Gastrocnemius medialis (tissue), 4 donors: ENCODE measurements around the gene CFAP100.

Experiments used
- POLR2A ChIP-seq, 2 donors: fragments of 450-650 bp; IDR thresholded peaks; one replicate each; pipeline ENCODE4 v1.6.1; 2017; ENCODE audit warnings: antibody characterized with exemption in 2 of 2, mild to moderate bottlenecking in 2 of 2, moderate library complexity in 2 of 2
- TF ChIP-seq, protein P1 (sequence below), 5 experiments: fragments of 450-650 bp in 3 of 5; fragments of 200-600 bp in 2 of 5; sonication (generic) in 2 of 5; IDR thresholded peaks in 4 of 5; conservative IDR thresholded peaks in 1 of 5; 1 replicate in 4 of 5; 2 replicates in 1 of 5; pipeline ENCODE4 v1.5.1; 2016 to 2019; ENCODE audit warnings: antibody characterized with exemption in 5 of 5, mild to moderate bottlenecking in 3 of 5, moderate library complexity in 3 of 5

DNA sequence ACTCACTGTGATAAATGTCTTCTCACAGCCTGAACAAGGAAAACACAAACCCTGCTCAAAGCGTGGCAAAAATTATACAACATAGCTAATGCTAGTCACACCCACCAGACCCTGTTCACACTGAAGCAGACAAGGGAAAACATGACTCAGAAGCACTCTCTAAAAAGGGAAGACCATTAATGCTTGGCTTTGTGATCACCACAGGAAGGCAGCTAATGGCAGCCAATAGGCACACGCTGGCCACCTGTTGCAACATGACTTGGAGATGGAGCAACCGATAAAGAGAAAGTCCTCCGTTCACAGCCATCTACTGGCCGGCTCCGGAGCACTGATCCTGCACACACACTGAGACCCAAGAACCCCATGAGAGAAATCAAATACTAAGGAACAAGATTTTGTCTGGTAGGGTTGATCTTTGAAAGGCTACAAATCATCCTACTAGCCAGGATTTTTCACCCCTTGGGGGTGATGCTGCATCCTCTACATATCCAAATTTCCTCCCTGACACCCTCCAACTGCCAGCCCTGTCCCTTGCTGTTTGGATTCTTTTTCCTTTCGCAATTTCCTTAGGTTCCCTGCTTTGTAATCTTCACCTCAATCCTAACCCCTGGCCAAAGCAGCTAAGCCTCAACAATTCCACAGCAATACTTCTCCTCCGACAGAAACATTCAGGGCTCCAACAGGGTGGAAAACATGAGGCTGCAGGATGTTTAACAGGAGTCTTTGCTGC, 77.7 kb downstream of the CFAP100 start:
- TF ChIP-seq POLR2A (IDR thresholded peaks at IDR 0.05) = peak; percentile 74 to 86
- TF ChIP-seq, protein P1, sequence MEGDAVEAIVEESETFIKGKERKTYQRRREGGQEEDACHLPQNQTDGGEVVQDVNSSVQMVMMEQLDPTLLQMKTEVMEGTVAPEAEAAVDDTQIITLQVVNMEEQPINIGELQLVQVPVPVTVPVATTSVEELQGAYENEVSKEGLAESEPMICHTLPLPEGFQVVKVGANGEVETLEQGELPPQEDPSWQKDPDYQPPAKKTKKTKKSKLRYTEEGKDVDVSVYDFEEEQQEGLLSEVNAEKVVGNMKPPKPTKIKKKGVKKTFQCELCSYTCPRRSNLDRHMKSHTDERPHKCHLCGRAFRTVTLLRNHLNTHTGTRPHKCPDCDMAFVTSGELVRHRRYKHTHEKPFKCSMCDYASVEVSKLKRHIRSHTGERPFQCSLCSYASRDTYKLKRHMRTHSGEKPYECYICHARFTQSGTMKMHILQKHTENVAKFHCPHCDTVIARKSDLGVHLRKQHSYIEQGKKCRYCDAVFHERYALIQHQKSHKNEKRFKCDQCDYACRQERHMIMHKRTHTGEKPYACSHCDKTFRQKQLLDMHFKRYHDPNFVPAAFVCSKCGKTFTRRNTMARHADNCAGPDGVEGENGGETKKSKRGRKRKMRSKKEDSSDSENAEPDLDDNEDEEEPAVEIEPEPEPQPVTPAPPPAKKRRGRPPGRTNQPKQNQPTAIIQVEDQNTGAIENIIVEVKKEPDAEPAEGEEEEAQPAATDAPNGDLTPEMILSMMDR (IDR thresholded peaks at IDR 0.05 in 4 of 5, conservative IDR thresholded peaks at IDR 0.05 in 1 of 5) = peak in 1 of 5 experiments; percentile 19
